Measurements from ENCODE around the gene MACROH2A1.
A peak's percentile ranks its signal among the peaks of the same experiment; 100 is the strongest.

MACROH2A1 gene
- long read RNA-seq, full-length matches to known transcripts = 76 of 205 reads
- long read RNA-seq, partial matches to known transcripts = 12 of 205 reads
- long read RNA-seq, other reads (novel, unspliced or antisense) = 117 of 205 reads

- H3K27ac ChIP-seq (replicated peaks) = peak within 1 kb of the TSS; percentile 92
- H3K27me3 ChIP-seq (ENCODE audit: insufficient read depth, poor library complexity, severe bottlenecking) = no peaks in the 10 kb centered on the region
- peak; percentile 51 to 63 for DNase-seq (ENCODE audit: low read depth in 1 of 2, low spot score in 1 of 2)
- H3K4me3 ChIP-seq (replicated peaks; ENCODE audit: insufficient read depth, low read length) = peak within 1 kb of the TSS; percentile 64
- TF ChIP-seq, protein P1, sequence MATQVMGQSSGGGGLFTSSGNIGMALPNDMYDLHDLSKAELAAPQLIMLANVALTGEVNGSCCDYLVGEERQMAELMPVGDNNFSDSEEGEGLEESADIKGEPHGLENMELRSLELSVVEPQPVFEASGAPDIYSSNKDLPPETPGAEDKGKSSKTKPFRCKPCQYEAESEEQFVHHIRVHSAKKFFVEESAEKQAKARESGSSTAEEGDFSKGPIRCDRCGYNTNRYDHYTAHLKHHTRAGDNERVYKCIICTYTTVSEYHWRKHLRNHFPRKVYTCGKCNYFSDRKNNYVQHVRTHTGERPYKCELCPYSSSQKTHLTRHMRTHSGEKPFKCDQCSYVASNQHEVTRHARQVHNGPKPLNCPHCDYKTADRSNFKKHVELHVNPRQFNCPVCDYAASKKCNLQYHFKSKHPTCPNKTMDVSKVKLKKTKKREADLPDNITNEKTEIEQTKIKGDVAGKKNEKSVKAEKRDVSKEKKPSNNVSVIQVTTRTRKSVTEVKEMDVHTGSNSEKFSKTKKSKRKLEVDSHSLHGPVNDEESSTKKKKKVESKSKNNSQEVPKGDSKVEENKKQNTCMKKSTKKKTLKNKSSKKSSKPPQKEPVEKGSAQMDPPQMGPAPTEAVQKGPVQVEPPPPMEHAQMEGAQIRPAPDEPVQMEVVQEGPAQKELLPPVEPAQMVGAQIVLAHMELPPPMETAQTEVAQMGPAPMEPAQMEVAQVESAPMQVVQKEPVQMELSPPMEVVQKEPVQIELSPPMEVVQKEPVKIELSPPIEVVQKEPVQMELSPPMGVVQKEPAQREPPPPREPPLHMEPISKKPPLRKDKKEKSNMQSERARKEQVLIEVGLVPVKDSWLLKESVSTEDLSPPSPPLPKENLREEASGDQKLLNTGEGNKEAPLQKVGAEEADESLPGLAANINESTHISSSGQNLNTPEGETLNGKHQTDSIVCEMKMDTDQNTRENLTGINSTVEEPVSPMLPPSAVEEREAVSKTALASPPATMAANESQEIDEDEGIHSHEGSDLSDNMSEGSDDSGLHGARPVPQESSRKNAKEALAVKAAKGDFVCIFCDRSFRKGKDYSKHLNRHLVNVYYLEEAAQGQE (IDR thresholded peaks at IDR 0.05; ENCODE audit: insufficient replicate concordance, low read depth) = peak; percentile 5
- no peak for TF ChIP-seq SPI1 (IDR thresholded peaks at IDR 0.05; ENCODE audit: borderline replicate concordance, low read depth)
- TF ChIP-seq POLR2AphosphoS5 (IDR thresholded peaks at IDR 0.05; ENCODE audit: low read depth) = peak; percentile 62; the same call in 1 of the 2 replicates
- TF ChIP-seq, protein P2, sequence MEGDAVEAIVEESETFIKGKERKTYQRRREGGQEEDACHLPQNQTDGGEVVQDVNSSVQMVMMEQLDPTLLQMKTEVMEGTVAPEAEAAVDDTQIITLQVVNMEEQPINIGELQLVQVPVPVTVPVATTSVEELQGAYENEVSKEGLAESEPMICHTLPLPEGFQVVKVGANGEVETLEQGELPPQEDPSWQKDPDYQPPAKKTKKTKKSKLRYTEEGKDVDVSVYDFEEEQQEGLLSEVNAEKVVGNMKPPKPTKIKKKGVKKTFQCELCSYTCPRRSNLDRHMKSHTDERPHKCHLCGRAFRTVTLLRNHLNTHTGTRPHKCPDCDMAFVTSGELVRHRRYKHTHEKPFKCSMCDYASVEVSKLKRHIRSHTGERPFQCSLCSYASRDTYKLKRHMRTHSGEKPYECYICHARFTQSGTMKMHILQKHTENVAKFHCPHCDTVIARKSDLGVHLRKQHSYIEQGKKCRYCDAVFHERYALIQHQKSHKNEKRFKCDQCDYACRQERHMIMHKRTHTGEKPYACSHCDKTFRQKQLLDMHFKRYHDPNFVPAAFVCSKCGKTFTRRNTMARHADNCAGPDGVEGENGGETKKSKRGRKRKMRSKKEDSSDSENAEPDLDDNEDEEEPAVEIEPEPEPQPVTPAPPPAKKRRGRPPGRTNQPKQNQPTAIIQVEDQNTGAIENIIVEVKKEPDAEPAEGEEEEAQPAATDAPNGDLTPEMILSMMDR (IDR thresholded peaks at IDR 0.05; ENCODE audit: insufficient read depth, low read length) = no peak
- no peak for TF ChIP-seq GABPA (IDR thresholded peaks at IDR 0.05; ENCODE audit: low read depth)
Measured at GRCh38 chr5:135398855-135399793, at the start of gene MACROH2A1. TSS of gene MACROH2A1 (minus strand) at chr5:135399231. CDS start at chr5:135389093, 10,138 bp downstream.

DNA sequence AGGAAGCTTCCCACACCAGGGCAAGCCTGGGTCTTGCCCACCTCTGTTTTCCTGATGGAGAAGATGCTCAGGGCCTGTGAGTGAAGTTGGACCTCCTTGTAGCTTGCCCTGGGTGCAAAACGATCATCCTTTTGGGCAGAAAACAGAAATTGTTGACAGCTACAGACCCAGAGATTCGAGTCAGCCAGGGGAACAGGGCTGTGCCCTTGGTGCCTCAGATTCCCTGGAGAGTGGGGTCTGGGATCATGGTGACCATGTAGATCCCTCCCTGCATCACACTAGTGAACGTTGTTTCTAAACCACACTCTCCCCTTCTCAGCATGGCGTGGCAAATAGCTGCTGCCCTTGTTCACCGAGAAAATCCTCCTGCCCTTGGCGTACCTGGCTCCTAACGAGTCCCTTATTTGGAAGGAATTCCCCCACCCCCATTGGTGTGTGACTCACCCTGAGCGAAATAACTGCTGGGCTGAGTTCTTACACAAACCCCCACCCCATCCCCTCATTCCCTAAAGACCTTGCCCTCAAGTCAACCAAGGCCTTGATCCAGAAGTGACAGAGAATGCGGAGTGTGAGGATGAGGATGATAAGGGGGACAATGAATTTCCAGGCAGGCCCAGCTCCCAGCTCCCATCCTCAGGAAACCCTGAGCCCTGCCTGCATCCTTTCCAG, 49.2 kb upstream of the MACROH2A1 start:
- Histone ChIP-seq H3K4me3 (replicated peaks; ENCODE audit: insufficient read depth, low read length) (no peak overlapping the region), H3K27me3 (ENCODE audit: insufficient read depth, poor library complexity, severe bottlenecking) (no peaks in the 10 kb centered on the region), H3K27ac (replicated peaks) (no peak overlapping the region)
- TF ChIP-seq, protein P2 (IDR thresholded peaks at IDR 0.05; ENCODE audit: insufficient read depth, low read length) = no peak
- TF ChIP-seq GABPA (IDR thresholded peaks at IDR 0.05; ENCODE audit: low read depth) (no peak), SPI1 (IDR thresholded peaks at IDR 0.05; ENCODE audit: borderline replicate concordance, low read depth) (no peak), POLR2AphosphoS5 (IDR thresholded peaks at IDR 0.05; ENCODE audit: low read depth) (no peak)
- TF ChIP-seq, protein P1 (IDR thresholded peaks at IDR 0.05; ENCODE audit: insufficient replicate concordance, low read depth) = no peak
- no peak for DNase-seq (ENCODE audit: low read depth in 1 of 2, low spot score in 1 of 2)

- no peak within 1 kb of the TSS for H3K27ac ChIP-seq (replicated peaks)
- no peak for TF ChIP-seq GABPA (IDR thresholded peaks at IDR 0.05; ENCODE audit: low read depth)
- TF ChIP-seq, protein P2 (IDR thresholded peaks at IDR 0.05; ENCODE audit: insufficient read depth, low read length) = no peak
- TF ChIP-seq SPI1 (IDR thresholded peaks at IDR 0.05; ENCODE audit: borderline replicate concordance, low read depth) = no peak
- TF ChIP-seq, protein P1 (IDR thresholded peaks at IDR 0.05; ENCODE audit: insufficient replicate concordance, low read depth) = no peak
- TF ChIP-seq POLR2AphosphoS5 (IDR thresholded peaks at IDR 0.05; ENCODE audit: low read depth) = no peak
- H3K4me3 ChIP-seq (replicated peaks; ENCODE audit: insufficient read depth, low read length) = no peak within 1 kb of the TSS
- H3K27me3 ChIP-seq (ENCODE audit: insufficient read depth, poor library complexity, severe bottlenecking) = no peaks in the 10 kb centered on the region
- no peak for DNase-seq (ENCODE audit: low read depth in 1 of 2, low spot score in 1 of 2)
Measured at GRCh38 chr5:135447298-135447929, 48.4 kb upstream of the MACROH2A1 start, which contains the start of gene DCANP1. TSS of gene DCANP1 (minus strand) at chr5:135447348. CDS start at chr5:135447108, 240 bp downstream.
